Activated CD8-positive, alpha-beta memory T cell treated with anti-CD3 and anti-CD28 coated beads, Interleukin-2, amount 50 U/mL, for 4 hours (primary cell): ENCODE data around the gene USP32.
"Not testable (repeated sequence)": the region's sequence is repeated elsewhere in the genome, so short reads cannot be mapped to it uniquely, and the experiment has no call there.

Source experiments
- DNase-seq: peaks from one replicate; pipeline ENCODE4 v3.0.0-alpha.2; 2020

The USP32 gene

DNA sequence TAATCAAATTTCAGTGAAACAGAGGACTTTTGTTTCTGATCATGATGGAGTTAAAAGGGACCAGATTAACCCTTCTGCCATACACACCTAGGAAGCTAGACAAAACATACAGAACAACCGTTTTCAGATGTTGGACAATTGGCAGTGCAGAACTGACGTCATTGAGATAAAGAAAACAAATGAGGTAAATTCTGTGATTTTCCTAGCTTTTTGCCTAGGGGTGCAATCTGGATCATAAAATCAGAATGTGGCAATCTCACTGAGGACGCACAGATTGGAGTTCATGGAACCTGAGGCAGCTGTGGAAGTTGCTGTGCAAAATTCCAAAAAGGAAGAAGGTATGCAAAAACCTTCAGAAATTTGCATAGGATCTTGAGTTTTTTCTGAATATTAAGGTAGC, 15.0 kb upstream of the USP32 start:
- DNase-seq: no peak

DNA sequence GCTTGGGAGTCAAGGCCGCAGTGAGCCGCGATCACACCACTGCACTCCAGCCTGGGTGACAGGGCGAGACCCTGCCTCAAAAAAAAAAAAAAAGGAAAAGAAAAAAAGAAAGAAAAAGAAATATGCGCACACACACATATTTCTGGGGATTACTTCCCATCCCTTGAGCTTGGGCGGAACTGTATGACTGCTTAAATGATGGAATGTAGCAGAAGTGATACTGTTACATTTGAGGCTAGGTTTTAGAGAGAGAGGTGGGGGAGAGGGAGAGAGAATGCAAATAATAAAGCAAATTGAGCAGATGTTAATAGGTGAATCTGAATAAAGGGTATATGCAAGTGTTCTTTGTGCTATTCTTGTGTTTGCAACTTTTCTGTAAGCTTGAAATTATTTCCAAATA, 12.0 kb upstream of the USP32 start:
- no peak for DNase-seq

DNA sequence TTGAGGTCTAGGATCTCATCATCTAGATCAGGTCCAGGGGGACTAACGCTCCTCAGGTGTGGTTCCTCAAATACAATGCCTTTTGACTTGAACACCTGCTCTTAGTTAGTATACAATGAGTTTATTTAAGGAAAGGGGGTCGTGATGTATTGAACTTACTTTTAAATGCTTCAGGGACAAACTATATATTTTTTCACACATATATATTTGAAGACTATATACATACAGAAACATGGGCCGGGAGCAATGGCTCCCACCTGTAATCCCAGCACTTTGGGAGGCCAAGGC, 11.5 kb upstream of the USP32 start:
- no peak for DNase-seq

DNA sequence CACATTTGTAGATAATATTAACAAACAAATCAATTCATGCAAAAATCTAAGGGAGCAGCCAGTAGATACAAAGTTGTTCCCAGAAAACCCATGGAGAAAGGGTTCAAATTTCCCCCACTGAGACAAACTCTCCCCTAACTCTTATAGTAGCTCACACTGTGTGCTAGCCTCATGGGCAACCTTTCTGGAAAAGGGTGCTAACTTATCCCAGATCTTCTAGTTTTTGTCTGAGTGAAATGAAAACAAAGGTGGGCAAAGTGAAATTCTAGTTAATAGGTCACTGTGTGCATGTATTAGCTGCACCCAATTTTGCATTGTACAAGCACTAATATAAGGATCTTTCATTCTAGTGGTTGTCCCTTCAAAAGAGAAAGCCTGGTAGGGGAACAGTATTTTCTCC, 9.9 kb upstream of the USP32 start:
- DNase-seq: no peak

DNA sequence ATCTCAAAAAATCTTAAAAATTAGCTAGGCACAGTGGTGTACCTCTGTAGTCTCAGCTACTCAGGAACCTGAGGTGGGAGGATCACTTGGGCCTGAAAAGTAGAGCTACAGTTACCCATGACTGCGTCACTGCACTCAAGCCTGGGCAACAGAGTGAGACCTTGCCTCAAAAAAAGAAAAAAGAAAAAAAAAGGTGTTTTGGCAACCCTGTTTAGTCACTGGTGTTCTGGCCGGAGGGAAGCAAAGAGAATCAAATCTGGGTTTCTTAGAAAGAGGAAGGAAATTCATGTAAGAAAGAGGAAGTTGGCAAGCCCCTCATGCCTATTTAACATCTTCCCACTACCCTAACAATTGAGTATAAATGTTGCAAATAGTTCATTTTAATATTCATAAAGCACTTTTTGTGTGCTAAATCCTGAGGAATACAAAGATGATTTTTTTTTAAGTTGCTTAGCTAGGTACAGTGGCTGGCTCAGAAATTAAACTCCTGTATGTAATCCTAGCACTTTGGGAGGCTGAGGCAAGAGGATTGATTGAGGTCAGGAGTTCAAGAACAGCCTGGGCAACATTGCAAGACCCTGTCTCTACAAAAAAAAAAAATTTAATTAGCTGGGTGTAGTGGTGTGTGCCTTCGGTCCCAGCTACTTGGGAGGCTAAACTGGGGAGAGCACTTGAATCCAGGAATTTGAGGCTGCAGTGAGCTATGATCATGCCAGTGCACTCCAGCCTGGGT, 6.5 kb upstream of the USP32 start:
- no peak for DNase-seq

DNA sequence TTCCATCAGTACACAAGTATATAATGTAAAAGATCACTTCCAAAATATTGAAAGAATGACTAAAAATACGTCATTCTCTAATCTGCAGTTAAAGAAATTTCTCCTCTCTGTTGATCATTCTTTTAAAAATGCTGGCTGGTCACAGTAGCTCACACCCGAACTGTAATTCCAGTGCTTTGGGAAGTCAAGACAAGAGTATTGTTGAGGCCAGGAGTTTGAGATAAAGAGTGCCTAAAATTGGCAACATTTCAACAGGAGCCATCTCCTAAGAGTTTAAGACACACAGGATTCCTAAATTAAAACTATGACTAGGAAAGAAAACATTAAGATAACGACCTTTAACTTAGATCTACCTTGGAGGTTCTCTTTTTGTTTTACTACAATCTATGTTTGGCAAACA, 4.5 kb upstream of the USP32 start:
- DNase-seq: no peak

DNA sequence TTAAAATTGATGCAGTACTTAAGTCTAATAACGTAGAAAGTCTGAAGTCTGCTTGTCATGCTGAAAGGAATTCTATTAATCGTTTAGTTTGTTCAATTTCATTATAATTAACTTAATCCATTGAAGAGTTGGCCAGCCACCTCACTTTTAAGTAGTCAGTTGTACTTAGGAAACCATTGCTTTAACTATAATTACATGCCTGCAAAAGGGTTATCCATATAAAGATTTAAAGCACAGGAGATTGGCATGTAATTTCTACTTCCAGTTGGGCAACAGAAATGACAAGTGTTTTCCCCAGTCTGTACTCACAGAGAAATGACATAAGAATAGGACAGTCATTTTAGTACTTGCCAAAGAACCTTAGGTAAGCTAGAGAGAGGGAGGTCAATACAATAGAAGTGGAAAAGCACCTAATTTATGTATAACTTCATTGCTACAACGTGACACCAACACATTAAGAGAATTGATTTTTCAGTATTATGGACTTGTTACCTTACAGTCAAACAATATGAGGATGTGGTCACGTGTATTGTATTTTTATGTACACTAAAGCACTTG, 3.7 kb upstream of the USP32 start:
- no peak for DNase-seq

DNA sequence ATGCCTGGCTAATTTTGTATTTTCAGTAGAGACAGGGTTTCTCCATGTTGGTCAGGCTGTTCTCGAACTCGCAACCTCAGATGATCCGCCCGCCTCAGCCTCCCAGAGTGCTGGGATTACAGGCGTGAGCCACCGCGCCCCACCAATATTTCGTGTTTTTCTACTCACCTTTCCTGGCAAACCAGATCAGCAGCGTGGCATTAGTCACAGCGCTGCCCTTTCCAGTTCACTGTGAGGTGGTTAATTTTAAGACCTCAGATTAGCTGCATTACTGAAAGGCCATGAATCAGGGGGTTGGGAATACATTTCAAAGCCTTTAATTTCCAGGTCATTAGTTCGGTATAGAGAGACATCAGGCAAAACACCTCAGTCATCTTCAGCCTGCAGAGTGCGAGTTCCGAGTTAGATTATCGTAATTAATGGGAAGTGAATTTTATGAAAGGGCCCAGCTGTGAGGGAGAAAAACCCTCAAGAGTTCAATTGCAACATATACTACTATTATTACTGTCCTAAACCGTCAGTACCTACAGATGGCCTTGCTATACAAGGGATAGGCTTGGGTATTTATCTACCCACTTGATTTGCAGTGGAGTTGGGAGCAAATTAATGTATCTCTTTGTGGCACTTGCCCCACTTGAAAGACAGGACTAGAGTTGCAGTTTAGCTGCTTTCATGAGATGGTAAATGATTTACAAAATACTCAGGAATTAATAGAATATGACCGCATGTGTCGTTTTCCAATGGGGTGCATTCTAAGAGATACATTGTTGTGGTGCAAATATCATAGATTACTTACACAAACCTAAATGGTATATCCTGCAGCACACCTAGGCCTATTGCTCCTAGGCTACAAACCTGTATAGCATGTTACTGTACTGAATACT, 2.1 kb upstream of the USP32 start:
- DNase-seq: no peak

DNA sequence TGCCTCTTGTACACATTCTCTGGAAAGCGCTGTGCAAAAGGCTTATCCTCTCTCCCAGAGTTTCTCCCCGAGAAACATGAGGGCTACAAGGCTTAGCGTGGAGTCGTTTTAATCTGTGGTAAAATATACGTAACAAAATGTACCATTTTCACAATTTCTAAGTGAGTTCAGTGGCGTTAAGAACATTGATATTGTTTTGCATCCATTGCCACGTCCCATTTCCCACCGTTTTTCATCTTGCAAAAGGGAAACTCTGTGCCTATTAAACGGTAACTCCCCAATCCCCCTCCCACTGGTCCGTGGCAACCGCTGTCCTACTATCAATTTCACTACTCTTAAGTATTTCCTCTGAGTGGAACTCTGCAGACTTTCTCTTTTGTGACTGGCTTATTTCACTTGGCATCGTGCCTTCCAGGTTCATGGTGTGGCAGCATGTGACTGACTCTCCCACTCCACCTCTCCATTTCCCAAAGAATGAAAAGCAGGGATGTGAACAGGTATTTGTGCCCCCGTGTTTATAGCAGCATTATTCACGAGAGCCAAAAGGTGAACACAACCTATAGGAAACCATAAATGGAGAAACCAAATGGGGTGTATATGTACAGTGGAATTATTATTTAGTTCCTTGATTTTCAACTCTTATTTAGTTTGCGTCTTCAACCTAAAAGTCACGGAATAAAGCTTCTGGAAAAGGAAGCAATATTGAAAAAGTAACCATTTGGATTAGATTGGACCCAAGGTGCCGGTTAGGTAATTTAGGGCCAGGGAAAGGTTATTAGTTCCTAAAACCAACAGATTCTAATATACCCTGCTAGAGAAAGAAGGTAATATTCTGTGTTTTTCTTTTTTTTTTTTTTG, 1.1 kb upstream of the USP32 start:
- DNase-seq: no peak

DNA sequence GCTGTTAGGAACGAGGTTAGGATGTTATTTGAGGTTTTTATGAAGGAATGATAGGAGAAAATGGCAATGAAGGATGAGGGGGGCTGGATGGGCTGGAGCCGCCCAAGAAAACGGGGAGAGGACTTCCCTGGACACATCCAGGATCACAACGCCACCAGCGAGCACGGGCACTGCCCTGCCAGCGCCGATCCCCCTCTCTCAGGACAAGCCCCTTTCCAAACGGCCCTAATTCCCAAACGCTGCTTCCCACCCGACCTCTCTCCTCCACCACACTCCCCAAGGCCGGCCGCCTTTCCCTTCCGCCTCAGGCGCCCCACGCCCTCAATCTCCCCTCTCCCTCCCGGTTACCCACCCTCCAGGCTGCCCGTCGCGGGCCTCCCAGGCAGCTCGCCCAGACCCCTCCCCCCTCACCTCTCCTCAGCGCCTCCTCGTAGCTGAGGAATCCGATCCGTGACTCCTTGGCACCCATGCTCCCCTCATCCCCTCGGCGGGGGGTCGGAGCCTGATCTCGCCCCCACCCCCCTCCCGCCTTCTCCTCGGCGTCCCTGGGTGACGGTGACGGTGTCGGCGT, 377 bp downstream of the USP32 start:
- no peak for DNase-seq

DNA sequence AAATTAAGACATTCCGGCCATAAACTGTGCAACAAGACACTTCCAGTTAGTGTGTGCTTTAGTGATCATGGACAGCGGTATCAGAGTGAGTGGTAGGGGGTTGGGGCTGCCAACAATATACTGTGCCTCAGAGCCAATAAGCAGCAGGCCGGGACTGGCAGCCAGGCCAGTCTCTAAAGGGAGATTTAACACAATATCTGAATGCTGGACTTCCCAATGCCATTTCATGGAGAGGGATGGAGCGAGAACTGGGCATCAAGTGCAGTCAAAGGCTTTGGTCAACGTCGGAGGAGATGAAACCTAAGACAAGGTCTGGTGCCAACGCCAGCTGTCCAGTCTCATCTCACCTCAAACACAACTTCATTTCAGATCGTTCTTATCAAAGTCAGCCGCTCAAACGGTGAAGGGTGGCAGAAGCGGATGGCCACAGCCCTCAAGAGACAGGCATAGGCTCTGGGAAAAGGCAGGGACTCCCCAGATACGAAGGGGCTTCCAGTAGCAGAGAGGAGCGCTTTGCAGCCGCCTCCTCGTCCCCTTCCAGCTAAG, 935 bp downstream of the USP32 start:
- peak; percentile 18 for DNase-seq

DNA sequence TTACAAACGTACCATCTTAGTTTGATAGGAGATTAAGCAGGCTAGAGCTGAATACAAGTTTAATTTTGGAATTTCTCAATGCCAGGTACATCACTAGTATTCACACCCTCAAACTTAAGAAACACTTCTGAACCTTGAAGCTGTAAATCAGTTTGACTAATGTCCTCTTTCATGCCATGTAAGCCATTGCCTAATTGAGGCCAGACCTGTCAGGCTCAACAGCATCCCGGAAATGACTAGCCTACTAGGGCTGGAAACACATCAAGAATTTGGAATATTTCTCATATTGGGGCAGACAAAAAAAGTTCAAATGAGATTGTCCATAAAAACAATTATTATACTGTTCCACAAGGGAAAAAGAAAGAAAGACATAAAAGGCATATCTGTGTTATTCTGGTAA, 1.7 kb downstream of the USP32 start:
- no peak for DNase-seq

DNA sequence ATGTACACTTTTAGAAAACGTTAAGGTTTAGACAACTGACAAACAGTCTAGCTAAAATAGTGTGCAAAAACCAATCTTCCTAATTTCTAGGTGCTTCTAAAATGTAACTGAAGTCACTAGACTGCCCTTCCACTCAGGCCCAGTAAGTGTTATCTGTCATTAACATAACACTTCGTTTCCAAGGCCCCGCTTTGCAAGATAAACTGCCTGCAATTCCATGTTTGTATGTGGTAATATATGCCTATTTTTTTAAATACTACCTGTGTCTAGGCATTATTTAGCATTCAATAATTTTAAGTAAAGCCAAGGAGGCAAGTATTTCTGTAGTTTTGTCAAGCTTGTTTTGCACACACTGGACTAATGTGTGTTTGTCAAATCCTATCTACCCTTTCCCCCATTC, 3.2 kb downstream of the USP32 start:
- DNase-seq: no peak

DNA sequence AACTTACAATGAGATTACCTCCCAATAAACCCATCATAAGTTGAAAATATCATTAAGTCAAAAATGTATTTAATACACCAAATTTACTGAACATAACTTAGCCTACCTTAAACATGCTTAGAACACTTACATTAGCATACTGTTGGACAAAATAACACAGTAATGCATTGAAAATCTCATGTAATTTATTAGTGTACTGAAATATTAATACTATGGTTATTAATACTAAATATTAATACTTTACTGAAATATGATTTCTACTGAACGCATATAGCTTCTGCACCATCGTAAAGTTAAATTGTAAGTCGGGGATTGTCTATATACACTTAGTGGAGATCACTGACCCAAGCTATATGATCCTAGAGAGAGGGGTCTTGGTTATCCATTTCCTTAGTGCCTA, 4.3 kb downstream of the USP32 start:
- DNase-seq: no peak

DNA sequence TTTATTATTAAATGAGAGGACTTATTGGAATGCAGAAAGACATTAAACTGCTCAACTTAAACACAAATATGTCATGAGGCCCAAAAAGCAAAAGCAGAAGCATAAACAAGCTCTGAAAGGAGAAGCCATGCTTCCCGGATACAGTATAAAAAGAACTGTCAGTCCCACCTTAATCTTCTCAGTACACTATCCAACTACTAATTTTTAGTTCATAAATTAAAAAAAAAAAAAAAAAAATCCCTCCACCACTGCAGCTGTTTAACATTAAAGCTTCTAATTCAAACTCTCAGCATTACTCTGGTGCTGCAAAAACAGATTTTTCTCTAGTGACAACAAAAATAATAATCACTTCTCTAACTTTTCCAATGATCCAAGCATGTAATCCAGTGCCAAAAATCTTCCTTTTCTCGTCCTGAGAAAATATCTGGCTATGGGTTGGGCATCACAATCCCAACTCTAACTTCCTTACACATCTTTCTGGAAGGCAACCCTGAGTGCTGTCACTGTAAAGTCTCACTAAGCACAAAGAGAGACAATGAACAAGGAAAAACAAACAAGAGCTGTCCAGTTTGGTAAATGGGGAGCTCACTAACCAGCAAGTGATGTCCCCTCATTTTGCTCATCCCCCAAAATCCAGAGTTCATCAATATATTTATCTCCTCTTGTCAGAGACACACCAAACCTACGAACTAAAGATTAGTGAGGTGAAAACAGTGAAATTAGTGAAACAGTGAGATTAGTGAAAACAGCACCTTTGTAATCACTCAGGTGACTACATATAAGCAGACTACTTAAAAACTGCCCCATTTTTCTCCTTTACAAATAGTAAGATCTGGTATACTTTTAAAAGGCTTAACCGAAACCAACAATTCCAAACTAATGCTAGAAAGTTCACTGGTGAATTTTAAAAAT, 5.5 kb downstream of the USP32 start:
- no peak for DNase-seq

DNA sequence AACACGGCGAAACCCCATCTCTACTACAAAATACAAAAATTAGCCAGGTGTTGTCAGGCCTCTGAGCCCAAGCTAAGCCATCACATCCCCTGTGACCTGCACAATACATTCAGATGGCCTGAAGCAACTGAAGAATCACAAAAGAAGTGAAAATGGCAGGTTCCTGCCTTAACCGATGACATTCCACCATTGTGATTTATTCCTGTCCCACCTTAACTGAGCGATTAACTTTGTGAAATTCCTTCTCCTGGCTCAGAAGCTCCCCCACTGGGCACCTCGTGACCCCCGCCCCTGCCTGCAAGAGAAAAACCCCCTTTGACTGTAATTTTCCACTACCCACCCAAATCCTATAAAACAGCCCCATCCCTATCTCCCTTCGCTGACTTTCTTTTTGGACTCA, 7.0 kb downstream of the USP32 start:
- DNase-seq: not testable (repeated sequence)

DNA sequence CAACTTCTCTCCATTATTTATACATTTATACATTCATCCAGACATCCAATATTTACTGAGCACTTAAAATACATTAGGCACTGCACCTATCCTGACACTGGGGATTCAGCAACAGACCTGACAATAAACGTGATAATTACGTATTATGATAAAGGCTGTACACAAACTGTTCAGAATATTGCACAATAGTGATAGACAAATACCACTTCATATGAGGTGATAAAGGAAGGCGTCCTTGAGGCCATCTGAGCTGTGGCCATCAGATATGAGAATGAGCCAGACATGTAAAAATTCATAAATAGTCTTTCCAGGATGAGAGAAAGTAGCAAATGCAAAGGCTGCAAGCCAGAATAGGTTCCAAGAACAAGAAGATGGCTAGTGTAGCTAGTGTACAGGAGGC, 8.6 kb downstream of the USP32 start:
- no peak for DNase-seq

DNA sequence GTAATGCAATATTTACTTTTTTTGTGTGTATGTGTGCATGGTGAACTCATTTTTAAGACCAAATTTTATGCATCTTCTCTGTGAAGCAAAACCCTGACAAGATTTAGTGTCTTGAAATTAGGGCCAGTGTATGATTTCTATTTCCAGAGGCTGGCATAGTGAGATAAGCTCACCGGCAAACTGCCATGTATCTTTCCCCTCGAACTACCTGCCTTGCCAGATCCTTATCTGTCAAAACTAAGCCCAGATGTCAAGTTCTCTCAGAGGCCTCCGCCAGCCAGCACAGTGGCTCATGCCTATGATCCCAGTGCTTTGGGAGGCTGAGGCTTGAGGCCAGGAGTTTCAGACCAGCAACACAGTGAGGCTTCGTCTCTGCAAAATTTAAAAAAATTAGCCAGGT, 10.0 kb downstream of the USP32 start:
- no peak for DNase-seq

DNA sequence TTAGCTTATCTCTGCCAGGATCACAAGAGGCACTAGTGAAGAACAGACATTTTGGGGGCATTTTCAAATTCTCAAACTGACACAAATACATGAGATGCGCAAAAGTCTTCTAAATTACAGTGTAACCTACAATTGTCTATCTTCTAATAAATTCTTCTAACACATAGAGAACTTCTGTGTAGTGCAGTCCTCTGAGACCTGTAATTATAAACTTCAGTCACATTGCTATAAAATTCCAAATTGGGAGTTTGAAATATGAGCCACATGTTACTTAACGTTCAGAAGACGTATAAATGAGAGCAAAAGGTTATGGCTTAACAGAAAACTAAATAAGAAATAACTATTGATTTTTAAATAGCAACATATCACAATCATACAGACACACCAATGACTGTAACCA, 12.5 kb downstream of the USP32 start:
- not testable (repeated sequence) for DNase-seq

DNA sequence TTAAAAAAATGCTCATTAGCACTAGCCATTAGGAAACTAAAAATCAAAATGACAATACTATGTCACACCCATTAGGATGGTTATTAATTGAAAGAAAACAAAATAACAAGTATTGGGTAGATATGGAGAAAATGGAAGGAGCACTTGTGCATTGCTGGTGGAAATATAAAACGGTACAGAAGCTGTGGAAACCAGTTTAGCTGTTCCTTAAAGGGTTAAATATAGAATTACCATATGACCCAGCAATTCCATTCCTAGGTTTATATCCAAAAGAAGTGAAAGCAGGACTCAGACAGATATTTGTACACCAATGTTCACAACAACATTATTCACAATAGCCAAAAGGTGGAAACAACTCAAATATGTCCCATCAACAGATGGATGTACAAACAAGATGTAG, 13.7 kb downstream of the USP32 start:
- DNase-seq: not testable (repeated sequence)

DNA sequence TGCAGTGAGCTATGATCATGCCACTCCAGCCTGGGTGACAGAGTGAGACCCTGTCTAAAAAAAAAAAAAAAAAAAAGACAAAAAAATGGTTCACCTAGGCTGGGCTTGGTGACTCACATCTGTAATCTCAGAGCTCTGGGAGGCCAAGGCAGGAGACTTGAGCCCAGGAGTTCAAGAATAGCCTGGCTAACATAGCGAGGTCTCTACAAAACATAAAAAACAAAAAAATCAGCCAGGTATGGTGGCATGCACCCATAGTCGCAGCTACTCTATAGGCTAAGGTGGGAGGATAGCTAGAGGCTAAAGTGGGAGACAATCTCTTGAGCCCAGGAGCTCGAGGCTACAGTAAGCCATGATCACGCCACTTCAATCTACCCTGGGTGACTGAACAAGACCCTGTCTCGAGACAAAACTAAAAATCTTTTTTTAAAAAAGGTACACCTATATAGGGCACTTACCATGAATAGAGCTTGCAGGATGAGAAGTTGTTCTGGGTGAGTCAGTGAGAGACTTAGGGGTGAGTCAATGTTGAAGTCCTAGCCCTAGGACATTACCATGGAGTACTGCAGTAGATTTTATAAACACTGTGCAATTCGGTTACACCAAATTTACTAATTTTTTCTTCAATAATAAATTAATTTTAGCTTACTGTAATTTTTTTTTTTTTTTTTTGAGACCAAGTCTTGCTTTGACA, 19.0 kb downstream of the USP32 start:
- no peak for DNase-seq
